Smooth muscle cell of the brain vasculature (primary cell): Measurements from ENCODE around the gene ZDHHC11.
A peak's percentile ranks its signal among the peaks of the same experiment; 100 is the strongest.
"Not testable (repeated sequence)": the region's sequence is repeated elsewhere in the genome, so short reads cannot be mapped to it uniquely, and the experiment has no call there.

ENCODE experiments used
- DNase-seq: peaks from one replicate; pipeline ENCODE4 v3.0.0-alpha.2; 2012; ENCODE audit warnings: low read depth, low spot score

The ZDHHC11 gene

DNA sequence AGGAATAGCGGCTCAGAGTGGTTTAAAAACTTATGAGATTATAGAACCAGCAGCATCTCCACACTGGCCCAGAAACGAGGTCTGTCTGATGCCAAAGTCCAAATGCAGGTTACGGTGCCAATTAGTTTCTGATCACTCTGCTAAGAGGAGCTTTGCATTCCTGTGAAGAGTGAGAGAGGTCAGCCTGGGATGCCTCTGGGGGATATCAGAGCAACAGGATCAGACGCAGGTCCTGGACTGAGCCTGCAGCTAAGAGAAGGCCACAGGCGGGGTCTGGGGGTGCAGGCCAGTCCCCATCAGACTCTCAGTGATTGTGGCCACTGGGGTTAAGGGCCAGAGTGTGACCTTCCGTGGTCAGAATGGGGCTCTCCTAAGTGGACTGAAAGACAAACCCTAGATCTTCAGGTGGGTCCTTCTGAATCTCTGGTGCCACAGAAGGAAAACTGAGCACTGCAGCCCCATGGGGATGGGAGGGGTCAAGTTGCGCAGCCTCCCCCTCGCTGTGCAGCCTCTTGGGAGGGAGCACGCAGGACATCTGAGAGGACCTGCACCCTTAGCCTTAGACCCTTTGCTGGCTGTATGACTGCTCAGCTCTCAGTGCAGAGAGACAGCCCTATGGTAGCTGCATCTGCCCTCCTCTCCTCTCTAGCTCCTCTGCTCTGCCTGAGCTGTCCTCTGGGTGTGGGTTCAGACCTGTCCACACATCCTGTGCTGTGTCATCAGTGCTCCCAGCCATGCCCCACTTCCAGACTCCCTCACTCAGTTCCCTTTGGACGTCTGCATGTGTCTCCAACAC lies 42.9 kb downstream of the ZDHHC11 start:
- DNase-seq = not testable (repeated sequence)

- no peak for DNase-seq
Observed at GRCh38 chr5:801472-801871, 49.3 kb downstream of the ZDHHC11 start.

DNA sequence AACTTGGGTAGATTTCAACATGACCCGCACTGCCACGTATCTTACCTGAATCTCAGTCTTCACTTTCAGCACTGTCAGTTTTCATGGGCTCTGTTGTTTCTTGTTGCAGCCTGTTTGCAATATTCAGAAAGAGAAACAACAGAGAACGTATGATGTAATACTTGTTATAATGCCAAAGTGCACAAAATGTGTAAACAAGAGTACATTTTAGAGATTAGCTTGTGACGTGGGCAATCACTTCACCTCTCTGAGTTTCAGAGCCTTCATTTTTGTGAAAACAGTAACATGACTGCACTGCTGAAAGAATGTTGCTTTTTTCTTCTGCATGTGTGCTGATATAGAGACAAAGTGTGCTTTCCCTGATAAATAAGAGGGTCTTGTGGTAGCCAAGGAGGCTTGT lies 49.7 kb downstream of the ZDHHC11 start:
- DNase-seq = not testable (repeated sequence)

DNA sequence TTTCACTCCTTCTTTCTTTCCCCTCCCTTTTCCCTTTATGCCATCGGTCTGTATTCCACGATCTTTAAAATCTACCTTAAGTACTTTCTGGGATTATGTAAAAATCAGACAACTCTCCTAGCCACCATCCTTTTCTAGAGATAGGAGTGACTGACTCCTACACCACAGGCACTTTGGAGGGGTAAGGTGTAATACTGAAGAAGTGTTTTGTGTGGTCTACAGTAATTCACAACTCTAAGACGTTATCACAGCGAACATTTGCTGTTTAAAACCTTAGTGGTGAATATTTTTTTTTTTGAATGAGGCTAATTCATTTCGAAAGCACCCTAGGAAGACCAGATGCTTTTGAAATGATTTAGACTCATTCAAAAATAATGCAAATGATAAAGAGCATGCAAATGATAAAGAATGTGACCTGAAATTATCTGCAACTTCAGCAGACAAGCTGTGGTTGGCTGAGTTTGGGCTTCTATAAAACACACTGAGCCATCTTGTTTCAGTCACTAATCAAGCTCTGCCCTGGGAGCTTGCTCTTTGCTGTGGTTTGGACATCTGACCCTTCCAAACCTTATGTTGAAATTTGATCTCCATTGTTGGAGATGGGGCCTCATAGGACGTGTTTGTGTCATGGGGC lies 52.2 kb downstream of the ZDHHC11 start:
- not testable (repeated sequence) for DNase-seq

GRCh38 chr5:797986-798385 lies 52.8 kb downstream of the ZDHHC11 start:
- DNase-seq = not testable (repeated sequence)

GRCh38 chr5:795873-796272 lies 54.9 kb downstream of the ZDHHC11 start:
- DNase-seq = not testable (repeated sequence)

GRCh38 chr5:794948-795347 lies 55.8 kb downstream of the ZDHHC11 start:
- not testable (repeated sequence) for DNase-seq

DNA sequence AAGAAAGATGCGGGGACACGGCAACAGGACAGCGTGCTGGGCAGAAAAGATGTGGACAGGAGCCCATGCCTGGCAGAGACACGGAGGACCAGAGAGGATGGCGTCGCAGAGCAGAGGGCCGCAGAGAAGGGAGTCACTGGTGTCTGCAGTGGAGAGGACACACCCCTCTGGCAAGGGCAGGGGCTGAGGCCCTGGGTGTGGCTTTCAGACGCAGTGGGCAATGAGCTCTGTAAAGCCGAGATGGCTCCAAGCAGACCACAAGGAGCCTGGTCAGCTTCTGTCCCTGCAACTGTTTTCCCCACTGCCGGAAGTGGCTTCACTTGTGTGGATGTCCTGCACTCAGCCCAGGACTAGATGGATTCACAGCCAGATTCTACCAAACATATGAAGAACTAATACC lies 62.1 kb downstream of the ZDHHC11 start:
- not testable (repeated sequence) for DNase-seq

DNA sequence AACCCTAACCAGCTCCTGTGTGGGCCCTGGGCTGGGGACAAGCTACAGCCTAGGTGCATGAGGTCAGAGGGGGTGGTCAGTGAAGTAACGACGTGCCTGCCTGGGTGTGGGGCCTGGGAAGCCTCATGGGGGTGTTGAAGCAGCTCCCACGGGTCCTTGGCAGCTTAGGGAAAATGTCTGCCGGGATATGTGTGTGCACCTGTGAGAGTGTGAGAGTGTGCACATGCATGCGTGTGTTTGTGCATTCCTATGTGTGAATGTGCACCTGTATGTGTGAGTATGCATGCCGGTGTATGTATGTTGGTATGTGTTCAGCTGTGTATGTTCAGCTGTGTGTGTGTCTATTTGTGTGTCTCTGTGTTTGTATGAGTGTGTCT lies 62.9 kb downstream of the ZDHHC11 start:
- DNase-seq = not testable (repeated sequence)

GRCh38 chr5:787224-787856 lies 63.4 kb downstream of the ZDHHC11 start:
- not testable (repeated sequence) for DNase-seq

DNA sequence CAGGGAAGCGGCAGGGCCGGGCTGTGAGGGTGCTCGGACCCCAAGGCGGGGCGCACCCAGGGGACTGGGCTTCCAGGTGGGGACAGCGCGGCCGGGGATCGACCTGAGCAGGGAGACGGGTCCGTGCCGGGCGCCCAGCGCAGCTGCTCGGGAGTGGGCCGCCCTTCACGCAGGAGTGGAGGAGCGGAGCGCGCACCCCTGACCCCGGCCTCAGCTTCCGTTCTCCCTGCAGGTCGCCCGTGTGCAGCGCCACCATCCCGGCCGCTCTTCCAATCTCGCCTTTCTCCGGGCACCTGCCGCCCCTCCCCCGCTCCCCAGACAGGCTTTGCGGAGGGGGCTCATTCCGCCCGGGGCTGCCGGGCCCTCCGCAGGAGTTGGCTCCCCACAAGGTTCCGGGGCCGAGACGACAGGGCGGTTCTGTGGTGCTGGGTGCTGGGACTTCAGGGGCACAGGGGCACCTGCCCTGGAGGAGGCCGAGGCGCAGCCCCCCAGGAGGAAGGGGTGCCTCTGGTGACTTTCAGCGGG lies 65.5 kb downstream of the ZDHHC11 start:
- not testable (repeated sequence) for DNase-seq

DNA sequence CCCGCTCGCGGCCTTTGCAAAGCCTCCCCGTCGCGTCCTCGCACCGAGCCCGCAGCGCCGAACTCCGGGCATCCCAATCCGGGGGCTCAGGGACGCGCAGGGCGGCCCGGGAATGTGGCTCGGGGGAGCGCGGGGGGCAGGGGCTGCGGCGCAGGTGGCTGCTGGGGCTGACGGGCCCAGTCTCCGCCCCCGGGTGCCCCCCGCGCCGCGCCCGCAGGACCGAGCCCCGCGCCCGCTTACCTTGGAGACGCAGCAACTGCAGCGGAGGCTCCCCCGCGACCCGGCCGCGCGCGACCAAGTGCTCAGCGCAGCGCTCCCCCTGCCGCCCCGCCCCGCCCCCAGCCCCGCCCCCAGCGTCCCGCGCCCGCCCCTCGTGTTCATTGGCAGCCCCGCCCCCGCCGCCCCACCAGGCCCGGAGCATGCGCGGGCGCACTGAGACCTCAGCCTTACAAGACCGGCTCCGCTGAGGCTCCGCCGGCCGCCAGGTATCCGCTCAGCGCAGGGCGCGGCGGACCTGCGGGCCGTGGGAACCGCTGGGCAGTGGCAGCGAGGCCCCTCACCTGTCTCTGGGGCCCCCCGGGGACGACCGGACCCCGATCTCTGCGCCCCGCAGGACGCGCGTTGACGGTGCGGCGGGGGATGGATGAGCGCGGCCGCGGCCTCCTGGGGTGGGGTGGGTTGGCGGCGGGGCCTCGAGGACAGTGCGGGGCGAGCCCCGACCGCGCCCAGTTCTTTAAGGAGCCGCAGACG lies 66.2 kb downstream of the ZDHHC11 start, which contains the start of gene ZDHHC11B:
ZDHHC11B (minus strand) TSS at position 302 of the 750 bp plus-strand sequence. CDS start 17,810 bp downstream, outside the sequence.
- DNase-seq = peak; percentile 2

DNA sequence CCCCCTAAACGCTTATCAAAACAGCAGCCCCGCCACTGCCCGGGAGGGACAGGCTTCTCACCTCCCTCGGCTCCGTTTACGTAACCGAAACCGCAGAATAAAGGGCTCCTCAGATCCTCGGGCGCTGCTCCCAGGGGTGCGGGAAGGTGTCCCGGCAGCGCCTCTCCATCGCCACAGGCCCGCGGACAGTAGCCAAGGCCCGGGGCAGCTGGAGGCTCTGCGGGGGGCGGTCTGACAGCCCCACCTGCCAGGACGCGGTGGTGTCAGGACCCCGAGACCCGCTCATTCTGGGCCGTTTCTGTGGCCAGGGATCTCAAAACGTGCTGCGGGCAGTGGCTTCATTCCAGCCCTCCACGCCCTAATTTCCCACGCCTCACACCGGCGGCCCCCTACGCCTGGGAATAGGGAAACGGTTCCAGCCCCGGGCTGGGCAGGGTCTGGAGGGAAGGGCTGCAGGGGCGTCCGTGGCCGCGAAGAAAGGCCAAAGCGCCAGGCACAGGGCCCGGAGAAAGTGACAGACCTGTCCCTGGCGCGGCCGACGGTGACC lies 66.8 kb downstream of the ZDHHC11 start:
- not testable (repeated sequence) for DNase-seq

DNA sequence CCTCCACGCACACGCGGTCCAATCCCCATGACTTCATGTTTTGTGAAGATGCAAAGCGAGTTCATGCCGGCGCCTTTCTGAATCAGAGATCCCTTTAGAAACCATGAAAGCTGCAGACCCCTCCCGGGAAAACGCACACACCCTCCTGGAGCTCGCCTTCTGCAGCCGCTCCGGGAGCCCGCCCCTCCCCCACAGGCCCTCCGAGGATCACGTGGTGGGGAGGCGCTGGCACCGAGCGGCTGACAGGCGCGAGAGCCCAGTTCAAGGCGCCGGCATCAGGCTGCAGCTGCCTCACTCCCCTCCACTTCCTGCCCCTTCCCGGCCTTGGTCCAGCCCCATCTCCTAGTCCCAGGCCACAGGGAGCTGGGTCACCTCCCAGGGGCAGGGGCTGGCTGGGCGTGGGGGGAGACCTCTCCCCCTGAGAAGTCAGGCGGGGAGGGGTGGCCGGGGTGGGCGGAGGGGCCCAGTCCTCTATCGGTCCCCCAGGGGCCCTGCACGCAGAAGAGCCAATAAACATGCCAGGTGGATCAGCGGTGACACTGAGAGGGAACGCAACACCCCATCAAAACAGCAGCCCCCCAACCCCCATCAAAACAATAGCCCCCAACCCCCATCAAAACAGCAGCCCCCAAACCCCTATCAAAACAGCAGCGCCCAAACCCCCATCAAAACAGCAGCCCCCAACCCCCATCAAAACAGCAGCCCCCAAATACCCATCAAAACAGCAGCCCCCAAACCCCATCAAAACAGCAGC lies 67.6 kb downstream of the ZDHHC11 start:
- not testable (repeated sequence) for DNase-seq

- not testable (repeated sequence) for DNase-seq
Observed at GRCh38 chr5:782356-782755, 68.4 kb downstream of the ZDHHC11 start.

GRCh38 chr5:780571-780970 lies 70.2 kb downstream of the ZDHHC11 start:
- not testable (repeated sequence) for DNase-seq

- not testable (repeated sequence) for DNase-seq
Observed at GRCh38 chr5:778967-779366, 71.8 kb downstream of the ZDHHC11 start.

DNA sequence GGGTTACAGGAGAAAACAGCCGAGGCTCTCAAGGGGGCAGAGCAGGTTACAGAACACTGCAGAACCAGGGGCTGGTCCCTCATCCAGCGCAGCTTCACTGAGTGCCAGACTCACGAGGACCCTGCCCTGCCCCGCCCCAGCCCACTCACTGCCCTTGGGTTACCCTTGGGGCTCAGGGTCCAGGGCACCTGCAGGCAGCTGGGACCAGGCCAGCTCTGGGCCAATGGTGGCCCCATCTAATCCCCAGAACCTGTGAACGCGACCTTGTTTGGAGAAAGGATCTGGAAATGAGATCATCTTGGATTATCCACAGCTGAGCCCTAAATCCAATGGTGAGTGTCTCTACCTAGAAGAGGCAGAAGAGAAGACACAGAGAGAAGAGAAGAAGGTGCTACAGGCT lies 72.4 kb downstream of the ZDHHC11 start:
- DNase-seq = not testable (repeated sequence)

GRCh38 chr5:777756-778161 lies 73.0 kb downstream of the ZDHHC11 start:
- DNase-seq = no peak
